GM19240 (cell line): ENCODE measurements around the gene SLC16A2.
"Not testable (repeated sequence)": the region's sequence is repeated elsewhere in the genome, so short reads cannot be mapped to it uniquely, and the experiment has no call there.

ENCODE experiments used
- DNase-seq: peaks from one replicate; pipeline ENCODE4 v3.0.0; 2011; ENCODE audit warnings: low spot score; ENCODE audit not compliant: insufficient read length

Gene SLC16A2

GRCh38 chrX:74506317-74507115, 85.2 kb downstream of the SLC16A2 start:
- DNase-seq, result no peak

GRCh38 chrX:74507191-74507590, 85.9 kb downstream of the SLC16A2 start:
- no peak for DNase-seq

- no peak for DNase-seq
Observed at GRCh38 chrX:74509989-74510388, 88.7 kb downstream of the SLC16A2 start.

GRCh38 chrX:74510401-74510800, 89.1 kb downstream of the SLC16A2 start:
- DNase-seq, result no peak

- no peak for DNase-seq
Observed at GRCh38 chrX:74511704-74512103, 90.4 kb downstream of the SLC16A2 start.

- no peak for DNase-seq
Observed at GRCh38 chrX:74514384-74514783, 93.1 kb downstream of the SLC16A2 start.

- no peak for DNase-seq
Observed at GRCh38 chrX:74515356-74515755, 94.1 kb downstream of the SLC16A2 start.

- DNase-seq, result not testable (repeated sequence)
Observed at GRCh38 chrX:74516013-74516412, 94.7 kb downstream of the SLC16A2 start.

GRCh38 chrX:74519870-74520269, 98.6 kb downstream of the SLC16A2 start:
- DNase-seq, result no peak

GRCh38 chrX:74520291-74520690, 99.0 kb downstream of the SLC16A2 start:
- DNase-seq, result no peak

- no peak for DNase-seq
Observed at GRCh38 chrX:74520896-74521295, 99.6 kb downstream of the SLC16A2 start.

- DNase-seq, result no peak
Observed at GRCh38 chrX:74521961-74522751, 100.9 kb downstream of the SLC16A2 start.

- DNase-seq, result no peak
Observed at GRCh38 chrX:74523224-74523623, 101.9 kb downstream of the SLC16A2 start.

GRCh38 chrX:74523870-74524735, 102.8 kb downstream of the SLC16A2 start:
- no peak for DNase-seq

GRCh38 chrX:74525116-74525515, 103.8 kb downstream of the SLC16A2 start:
- DNase-seq, result no peak

GRCh38 chrX:74526764-74527163, 105.5 kb downstream of the SLC16A2 start:
- DNase-seq, result no peak

- DNase-seq, result no peak
Observed at GRCh38 chrX:74527350-74527749, 106.1 kb downstream of the SLC16A2 start.

GRCh38 chrX:74529311-74529710, 108.0 kb downstream of the SLC16A2 start:
- DNase-seq, result no peak

- no peak for DNase-seq
Observed at GRCh38 chrX:74531081-74531480, 109.8 kb downstream of the SLC16A2 start.

- no peak for DNase-seq
Observed at GRCh38 chrX:74534569-74535038, 113.3 kb downstream of the SLC16A2 start.

- DNase-seq, result no peak
Observed at GRCh38 chrX:74535086-74535407, 113.8 kb downstream of the SLC16A2 start.
